HEK293 (cell line): ENCODE measurements around the gene GAL.

Experiments
- ZNF274 ChIP-seq, 2 experiments: fragments of 200-500 bp in 1 of 2; fragments of 450-650 bp in 1 of 2; sonication (Bioruptor generic) in 1 of 2; formaldehyde crosslinking in 1 of 2; IDR thresholded peaks; 2 replicates each; pipeline versions ENCODE4 v1.5.1 to v1.6.1; 2014 to 2016; ENCODE audit warnings: borderline replicate concordance in 1 of 2, inconsistent platforms in 1 of 2, low read length in 1 of 2, missing biosample characterization in 1 of 2, missing genetic modification characterization in 1 of 2
- ZNF514 ChIP-seq: fragments of 450-650 bp; formaldehyde crosslinking; IDR thresholded peaks from 2 replicates; pipeline ENCODE4 v1.5.1; 2016; ENCODE audit warnings: missing biosample characterization, missing genetic modification characterization

Gene GAL

DNA sequence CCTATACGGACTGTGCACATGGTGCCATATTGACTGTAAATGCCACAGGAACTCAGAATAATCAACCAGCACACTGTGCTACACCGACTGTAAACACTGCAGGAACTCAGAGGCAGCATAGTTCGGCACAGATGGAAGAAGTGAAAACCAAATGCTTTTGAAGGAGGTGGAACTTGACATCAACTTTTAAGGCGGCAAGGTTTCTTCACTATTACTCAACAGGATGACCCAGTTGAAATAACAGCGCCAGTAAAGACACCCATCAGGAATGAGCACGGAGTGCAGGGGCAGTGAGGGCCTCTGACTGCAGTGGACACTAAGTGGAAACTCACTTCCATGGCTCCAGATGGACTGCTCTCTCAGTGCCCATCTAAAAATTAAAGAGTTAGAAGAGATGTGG, 51.3 kb downstream of the GAL start (continued):
- no peak for TF ChIP-seq ZNF274 (IDR thresholded peaks at IDR 0.05; ENCODE audit: low read length)
- no peak for TF ChIP-seq ZNF274 (tag by site-specific recombination; IDR thresholded peaks at IDR 0.05; ENCODE audit: borderline replicate concordance)
- TF ChIP-seq ZNF514 (tag by site-specific recombination): no peak
